Epithelial cell of proximal tubule (primary cell): ENCODE results near the gene CCDC107. TPM values are rescaled to one million over a fixed set of nuclear protein-coding genes. Genes with fewer than 3 reads are reported as not detected.

ENCODE experiments used
- DNase-seq: peaks from one replicate; pipeline ENCODE4 v3.0.0-alpha.2; 2011; ENCODE audit warnings: low read depth
- H3K4me3 ChIP-seq: 2 replicates; pipeline ENCODE4 v1.5.1; 2011; ENCODE audit warnings: low read depth, mild to moderate bottlenecking, low read length
- total RNA-seq: library from RNA; depleted of rRNA; stranded (reverse); fragments of >200 nt; gene quantifications from 2 replicates; pipeline ENCODE4 v1.2.3, GENCODE V29; 2015
- TF ChIP-seq, protein P1 (sequence below): conservative IDR thresholded peaks from 2 replicates; pipeline ENCODE4 v1.5.1; 2012; ENCODE audit warnings: low read depth, mild to moderate bottlenecking, low read length

The CCDC107 gene
- total RNA-seq, 1 donor from 2014 or later: 19.0 TPM

DNA sequence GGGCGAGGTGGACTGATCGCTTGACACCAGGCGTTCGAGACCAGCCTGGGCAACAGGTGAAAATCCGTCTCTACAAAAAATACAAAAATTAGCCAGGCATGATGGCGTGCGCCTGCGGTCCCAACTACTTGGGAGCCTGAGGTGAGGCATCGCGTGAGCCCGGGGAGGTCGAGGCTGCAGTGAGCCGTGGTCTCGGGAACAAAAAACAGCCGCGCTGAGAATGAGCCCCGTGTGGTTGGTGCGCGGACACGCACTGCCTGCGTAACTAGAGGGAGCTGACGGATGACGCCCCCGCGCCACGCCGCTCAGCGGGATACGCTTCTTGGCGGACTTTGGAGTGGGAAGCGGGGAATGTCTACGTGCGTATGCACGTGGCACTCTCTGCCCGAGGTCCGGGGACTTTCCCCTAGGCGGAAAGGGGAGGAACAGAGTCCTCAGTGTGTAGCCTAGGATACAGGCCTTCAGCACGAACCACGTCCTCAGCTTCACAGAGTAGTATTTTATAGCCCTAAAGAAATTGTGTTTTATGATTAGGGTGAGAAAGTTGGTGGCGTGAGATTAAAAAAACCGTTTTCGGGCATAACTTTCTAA is 451 bp upstream of the CCDC107 start, which contains the start of gene RMRP:
TSS of gene RMRP (minus strand) at position 474 of the 591 bp plus-strand sequence.
- TF ChIP-seq, protein P1, sequence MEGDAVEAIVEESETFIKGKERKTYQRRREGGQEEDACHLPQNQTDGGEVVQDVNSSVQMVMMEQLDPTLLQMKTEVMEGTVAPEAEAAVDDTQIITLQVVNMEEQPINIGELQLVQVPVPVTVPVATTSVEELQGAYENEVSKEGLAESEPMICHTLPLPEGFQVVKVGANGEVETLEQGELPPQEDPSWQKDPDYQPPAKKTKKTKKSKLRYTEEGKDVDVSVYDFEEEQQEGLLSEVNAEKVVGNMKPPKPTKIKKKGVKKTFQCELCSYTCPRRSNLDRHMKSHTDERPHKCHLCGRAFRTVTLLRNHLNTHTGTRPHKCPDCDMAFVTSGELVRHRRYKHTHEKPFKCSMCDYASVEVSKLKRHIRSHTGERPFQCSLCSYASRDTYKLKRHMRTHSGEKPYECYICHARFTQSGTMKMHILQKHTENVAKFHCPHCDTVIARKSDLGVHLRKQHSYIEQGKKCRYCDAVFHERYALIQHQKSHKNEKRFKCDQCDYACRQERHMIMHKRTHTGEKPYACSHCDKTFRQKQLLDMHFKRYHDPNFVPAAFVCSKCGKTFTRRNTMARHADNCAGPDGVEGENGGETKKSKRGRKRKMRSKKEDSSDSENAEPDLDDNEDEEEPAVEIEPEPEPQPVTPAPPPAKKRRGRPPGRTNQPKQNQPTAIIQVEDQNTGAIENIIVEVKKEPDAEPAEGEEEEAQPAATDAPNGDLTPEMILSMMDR: peak; percentile 8
- DNase-seq: peak; percentile 95
- peak within 1 kb of the TSS; percentile 78 for H3K4me3 ChIP-seq

DNA sequence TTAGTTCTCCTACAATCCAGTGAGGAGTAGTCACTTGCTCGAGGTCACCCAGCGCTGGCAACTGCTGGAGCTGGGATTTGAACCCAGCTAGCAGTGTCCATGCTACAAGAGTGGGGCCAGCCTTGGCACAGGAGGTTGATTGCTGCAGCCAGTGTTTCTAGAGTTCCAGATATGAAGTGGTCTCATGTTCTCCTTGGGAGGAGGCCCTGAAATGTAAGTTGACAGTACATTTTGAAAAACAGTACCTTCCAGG is 802 bp downstream of the CCDC107 start:
- no peak for DNase-seq
- H3K4me3 ChIP-seq: peak overlapping the region; percentile 78
- TF ChIP-seq, protein P1: no peak

DNA sequence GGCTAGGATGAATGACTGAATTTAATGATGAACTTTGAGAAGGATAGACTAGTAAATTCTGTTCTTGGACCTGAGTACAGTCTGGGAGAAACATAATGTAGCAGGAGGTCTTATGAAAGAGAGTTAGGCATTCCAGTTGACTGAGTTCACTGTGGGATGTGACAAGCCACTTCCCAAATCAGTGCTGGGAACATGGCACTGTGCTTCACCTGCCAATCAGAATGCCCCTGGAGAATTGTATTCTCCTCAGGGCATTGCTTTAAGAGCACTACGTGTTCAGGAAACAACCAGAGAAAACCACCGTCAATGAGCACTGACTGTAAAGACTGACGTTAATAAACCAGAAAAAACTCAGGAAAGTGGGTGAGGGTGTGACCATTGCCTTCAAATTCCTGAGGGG is 1.2 kb downstream of the CCDC107 start:
- TF ChIP-seq, protein P1: no peak
- DNase-seq: no peak
- H3K4me3 ChIP-seq: peak overlapping the region; percentile 78

DNA sequence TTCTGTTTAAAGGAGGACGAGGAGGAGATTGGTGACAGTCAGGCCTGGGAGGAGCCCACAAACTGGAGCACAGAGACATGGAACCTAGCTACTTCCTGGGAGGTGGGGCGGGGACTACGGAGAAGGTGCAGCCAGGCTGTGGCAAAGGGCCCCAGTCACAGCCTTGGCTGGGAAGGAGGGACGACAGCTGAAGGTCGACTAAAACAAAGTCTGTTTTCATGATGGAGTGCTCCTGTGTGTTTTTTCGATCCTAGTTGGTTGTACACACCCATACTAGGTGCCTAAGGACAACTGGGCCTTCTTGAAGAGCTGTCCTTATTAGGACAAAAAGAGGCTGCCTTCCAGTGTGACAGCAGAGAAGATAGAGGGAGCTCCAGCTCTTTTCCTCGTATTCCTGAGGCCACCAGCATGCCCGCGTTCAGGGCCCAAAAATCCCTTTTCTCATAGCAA is 2.9 kb downstream of the CCDC107 start:
- TF ChIP-seq, protein P1: peak; percentile 57
- no peak for DNase-seq
- no peak overlapping the region for H3K4me3 ChIP-seq

DNA sequence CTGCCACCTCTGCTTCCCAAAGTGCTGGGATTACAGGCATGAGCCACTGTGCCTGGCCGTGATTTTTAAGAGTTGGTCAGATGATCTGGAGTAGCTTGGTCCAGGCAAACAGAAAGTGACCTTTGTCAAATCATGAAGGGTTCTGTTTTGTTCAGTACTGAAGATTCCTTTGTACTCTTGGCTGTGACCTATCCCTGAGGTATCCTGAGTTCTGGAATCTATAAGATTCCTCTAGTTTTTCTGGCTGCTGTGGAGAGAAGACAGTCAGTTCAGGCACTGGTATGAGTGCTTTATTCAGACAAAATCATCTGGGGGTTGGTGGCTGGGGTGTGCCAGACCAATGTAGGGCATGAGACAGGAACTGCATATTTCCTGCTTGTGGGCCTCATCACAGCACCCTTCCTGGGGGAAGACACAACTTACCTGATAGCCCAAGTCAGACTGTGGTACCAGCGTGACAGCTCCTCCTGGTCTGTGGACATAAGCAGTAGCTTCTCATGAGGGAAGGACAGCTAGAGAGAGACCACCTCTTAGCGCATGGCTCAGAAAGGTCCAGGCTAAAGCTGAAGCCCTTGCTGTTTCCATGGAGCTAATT is 3.8 kb downstream of the CCDC107 start:
- TF ChIP-seq, protein P1: no peak
- DNase-seq: no peak
- H3K4me3 ChIP-seq: no peak overlapping the region

DNA sequence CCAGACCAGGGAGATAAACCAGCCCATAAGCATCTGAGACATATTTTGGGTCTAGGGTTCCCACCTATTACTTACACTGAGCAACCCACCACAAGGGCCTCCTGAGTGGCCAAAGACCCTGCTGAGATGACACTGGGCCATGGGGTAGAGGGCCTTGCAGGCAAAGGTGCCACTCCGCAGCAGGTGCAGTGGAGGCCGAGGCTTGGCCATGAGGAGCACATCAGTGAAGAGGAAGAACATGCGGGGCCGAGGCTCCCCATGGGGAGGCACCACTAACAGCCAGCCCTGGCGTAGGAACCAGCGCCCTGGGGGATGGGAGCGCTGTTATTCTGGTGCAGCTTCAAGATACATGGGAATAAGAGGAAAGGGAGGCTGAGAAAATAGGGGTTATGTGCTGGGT is 4.3 kb downstream of the CCDC107 start:
- H3K4me3 ChIP-seq: no peak overlapping the region

More for the DNA sequence above, 4.3 kb downstream of the CCDC107 start:
- TF ChIP-seq, protein P1: no peak
- no peak for DNase-seq
